ENCODE data around the gene CALY.
"Not testable (repeated sequence)": the region's sequence is repeated elsewhere in the genome, so short reads cannot be mapped to it uniquely, and the experiment has no call there.

CALY gene

GRCh38 chr10:133367461-133367860, 30.8 kb upstream of the CALY start:
- DNase-seq: not testable (repeated sequence)

- DNase-seq: no peak
Measured at GRCh38 chr10:133366751-133367150, 30.1 kb upstream of the CALY start.

- DNase-seq: no peak
Measured at GRCh38 chr10:133366130-133366478, 29.4 kb upstream of the CALY start.

- DNase-seq: no peak
Measured at GRCh38 chr10:133365461-133366129, 28.9 kb upstream of the CALY start.

GRCh38 chr10:133364645-133365431, 28.1 kb upstream of the CALY start:
- no peak for DNase-seq

- DNase-seq: no peak
Measured at GRCh38 chr10:133362846-133363245, 26.1 kb upstream of the CALY start.

- no peak for DNase-seq
Measured at GRCh38 chr10:133361773-133362441, 25.2 kb upstream of the CALY start.

- DNase-seq: no peak
Measured at GRCh38 chr10:133361227-133361626, 24.5 kb upstream of the CALY start.

GRCh38 chr10:133359972-133360610, 23.4 kb upstream of the CALY start:
- no peak for DNase-seq

- no peak for DNase-seq
Measured at GRCh38 chr10:133359554-133359971, 22.9 kb upstream of the CALY start.

- DNase-seq: no peak
Measured at GRCh38 chr10:133358925-133359310, 22.2 kb upstream of the CALY start.

GRCh38 chr10:133358162-133358924, 21.6 kb upstream of the CALY start:
- no peak for DNase-seq

GRCh38 chr10:133357285-133358161, 20.8 kb upstream of the CALY start, which contains the start of gene FUOM:
TSS of gene FUOM (minus strand) at chr10:133358019. CDS start at chr10:133358007, 12 bp downstream.
- peak in 6 of 56 donors; percentile 12 to 41 (median 22) for DNase-seq

- no peak for DNase-seq
Measured at GRCh38 chr10:133356549-133357284, 20.0 kb upstream of the CALY start.

GRCh38 chr10:133355991-133356390, 19.3 kb upstream of the CALY start:
- DNase-seq: no peak

- DNase-seq: no peak
Measured at GRCh38 chr10:133355266-133355665, 18.6 kb upstream of the CALY start.

- DNase-seq: no peak
Measured at GRCh38 chr10:133354672-133355240, 18.1 kb upstream of the CALY start.

GRCh38 chr10:133353988-133354605, 17.4 kb upstream of the CALY start:
- DNase-seq: no peak
